AG08396 (cell line): ENCODE measurements around the gene MAGED2.
"Not testable (repeated sequence)": the region's sequence is repeated elsewhere in the genome, so short reads cannot be mapped to it uniquely, and the experiment has no call there.

Source experiments
- DNase-seq: peaks from one replicate; pipeline ENCODE4 v3.0.0; 2012; ENCODE audit warnings: low spot score, mixed read lengths

MAGED2 gene

GRCh38 chrX:54819201-54819600 is 11.7 kb downstream of the MAGED2 start:
- DNase-seq, result no peak

DNA sequence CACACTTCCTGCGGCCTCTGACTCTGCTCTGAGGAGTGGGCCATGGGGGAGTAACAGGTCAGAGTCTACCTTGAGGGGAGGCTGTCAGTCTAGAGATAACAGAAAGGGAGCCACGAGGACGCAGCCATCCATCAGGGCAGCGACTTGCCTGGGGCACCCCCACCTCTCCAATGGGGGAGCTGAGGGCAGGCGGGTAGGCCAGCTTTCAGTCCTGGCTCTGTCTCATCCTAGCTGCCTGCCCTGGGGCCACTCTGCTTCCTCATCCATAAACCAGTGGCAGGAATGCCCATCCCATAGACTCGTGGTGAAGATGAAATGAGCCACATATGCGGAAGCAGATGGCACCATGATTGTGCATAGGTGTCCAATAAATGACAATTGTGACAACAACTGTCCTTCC is 13.2 kb downstream of the MAGED2 start:
- DNase-seq, result no peak

DNA sequence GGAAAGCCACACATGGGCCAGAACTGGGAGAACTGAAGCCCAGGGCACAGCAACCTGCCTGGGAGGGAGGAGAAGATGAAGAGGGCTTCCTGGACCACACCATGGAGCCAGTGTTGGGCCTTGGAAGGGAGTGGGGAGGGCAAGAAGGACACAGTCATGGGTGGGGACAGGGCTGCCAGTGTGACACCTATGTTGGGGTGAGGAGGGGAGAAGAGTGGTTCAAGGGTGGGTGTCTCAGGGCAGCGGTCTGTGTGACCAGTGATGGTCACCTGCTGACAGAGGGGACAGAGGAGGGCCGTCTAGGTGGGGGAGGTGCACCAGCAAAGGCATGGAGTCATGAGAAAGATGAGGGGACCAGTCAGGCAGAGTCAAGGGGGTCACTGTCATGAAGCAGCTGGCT is 13.8 kb downstream of the MAGED2 start:
- DNase-seq, result no peak

DNA sequence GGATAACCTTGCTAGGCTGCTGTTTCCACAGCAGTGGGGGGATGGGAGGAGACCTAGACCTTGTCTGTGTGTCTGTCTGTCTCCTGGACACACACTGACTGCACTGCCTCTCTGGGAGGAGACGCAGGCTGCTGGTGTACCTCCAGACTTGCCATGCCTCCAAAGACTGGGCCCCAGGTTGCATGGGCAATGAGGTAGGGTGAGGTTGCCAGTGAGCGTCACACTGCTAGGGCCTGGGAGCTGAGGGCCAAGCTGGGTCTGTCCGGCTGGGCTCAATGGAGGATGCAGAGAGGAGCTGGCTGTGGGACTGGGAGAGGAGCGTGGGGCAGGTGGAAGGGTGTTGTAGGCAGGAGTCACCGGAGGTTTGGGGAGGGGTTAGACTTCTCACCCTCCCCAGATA is 16.6 kb downstream of the MAGED2 start:
- DNase-seq, result no peak

GRCh38 chrX:54824722-54825121 is 17.2 kb downstream of the MAGED2 start:
- no peak for DNase-seq

- no peak for DNase-seq
These were observed 18.3 kb downstream of the MAGED2 start for GRCh38 chrX:54825716-54826438.

DNA sequence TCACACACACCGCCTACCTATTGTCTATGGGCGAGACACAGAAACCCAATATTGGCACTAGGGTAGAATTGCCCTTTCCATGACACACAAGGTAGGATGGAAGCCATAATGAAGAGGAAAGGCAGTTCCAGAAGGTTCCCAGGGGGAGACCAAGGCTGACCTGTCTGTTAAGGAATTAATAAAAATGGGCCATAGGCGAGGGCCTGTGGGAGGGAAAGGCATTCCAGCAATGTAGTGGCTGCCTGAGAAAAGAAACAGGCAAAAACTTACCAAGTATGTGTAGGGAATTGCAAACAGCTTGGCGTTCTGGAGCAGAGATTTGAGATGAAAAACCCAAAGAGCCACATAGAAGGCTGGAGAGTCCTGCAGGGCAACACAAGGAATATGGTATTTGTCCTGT is 19.1 kb downstream of the MAGED2 start:
- DNase-seq, result no peak

- no peak for DNase-seq
These were observed 31.0 kb downstream of the MAGED2 start for GRCh38 chrX:54838583-54838982.

- not testable (repeated sequence) for DNase-seq
These were observed 33.8 kb downstream of the MAGED2 start for GRCh38 chrX:54841184-54841874.

DNA sequence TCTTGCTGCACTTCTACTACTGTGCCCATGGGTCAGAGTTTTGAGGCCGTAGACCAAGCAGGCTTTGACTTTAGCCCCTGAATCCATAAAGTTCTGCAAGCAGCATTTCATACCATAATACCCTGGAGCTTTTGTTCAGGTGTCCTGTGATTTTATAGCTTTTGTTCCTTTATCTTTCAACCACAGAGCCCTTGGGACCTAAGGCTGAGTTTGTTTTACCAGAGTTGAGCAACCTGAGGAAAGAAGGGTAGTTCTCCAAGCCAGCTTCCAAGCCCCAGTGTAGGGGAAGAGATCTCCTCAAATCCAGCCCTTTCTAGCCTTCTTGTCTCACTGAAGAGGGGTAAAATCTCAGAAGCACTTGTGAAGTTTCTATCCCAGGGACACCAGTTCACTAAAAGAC is 35.1 kb downstream of the MAGED2 start:
- DNase-seq, result no peak

GRCh38 chrX:54843050-54843449 is 35.5 kb downstream of the MAGED2 start:
- DNase-seq, result no peak

GRCh38 chrX:54847700-54848099 is 40.2 kb downstream of the MAGED2 start:
- not testable (repeated sequence) for DNase-seq

- DNase-seq, result no peak
These were observed 57.7 kb downstream of the MAGED2 start for GRCh38 chrX:54865208-54865607.
